ENCODE data around the gene JMJD6. TPM values are rescaled to one million over a fixed set of nuclear protein-coding genes. Genes with fewer than 3 reads are reported as not detected.

Gene JMJD6
- total RNA-seq (2014; rRNA removed; shearing (Covaris generic); ENCODE audit: low replicate concordance): 16.2 and 20.5 TPM in 2 replicates

DNA sequence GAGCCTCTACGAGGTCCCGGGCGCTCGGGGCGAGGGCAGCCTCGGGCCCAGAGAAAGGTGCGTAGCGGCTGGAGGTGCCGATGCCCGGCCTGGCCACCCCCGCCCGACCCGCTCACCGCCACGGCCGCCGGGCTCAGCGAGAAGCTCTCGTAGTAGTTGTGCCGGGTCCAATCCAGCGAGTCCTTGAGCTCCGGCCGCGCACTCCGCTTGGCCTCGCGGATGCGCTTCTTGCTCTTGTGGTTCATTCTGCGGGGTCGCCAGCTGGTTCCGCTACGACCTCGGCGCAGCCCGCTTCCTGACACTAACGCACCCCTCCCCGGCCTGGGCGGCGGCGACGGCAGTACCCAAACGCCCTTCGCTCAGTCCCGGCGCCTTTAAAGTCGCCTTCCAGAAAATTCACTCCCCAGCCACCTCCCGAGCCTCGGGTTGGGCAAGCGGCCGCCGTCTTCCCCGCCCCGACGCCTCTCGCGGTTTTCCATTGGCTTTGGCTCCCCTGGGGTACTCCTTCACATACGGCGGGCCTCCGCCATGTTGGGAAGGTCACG is at the start of gene JMJD6:
TSS of gene JMJD6 (minus strand) at position 376 of the 545 bp plus-strand sequence. CDS start at position 245, 131 bp downstream.
- Histone ChIP-seq H3K36me3 (ENCODE audit: insufficient read depth, low read length) (peaks cover 16% of the 10 kb centered on the region; the same call in 1 of the 2 replicates), H2AFZ (ENCODE audit: low read length) (peak within 1 kb of the TSS; percentile 97), H3K27ac (ENCODE audit: low read length) (peak within 1 kb of the TSS; percentile 92), H3K27me3 (ENCODE audit: low read length) (no peaks in the 10 kb centered on the region), H3K9me3 (ENCODE audit: low read length) (no peaks in the 10 kb centered on the region), H3K4me3 (ENCODE audit: low read length) (peak within 1 kb of the TSS; percentile 97), H4K20me1 (ENCODE audit: insufficient read depth, low read depth, low read length) (peaks cover 8% of the 10 kb centered on the region; the same call in 1 of the 2 replicates), H3K79me2 (ENCODE audit: low read length) (peaks cover 57% of the 10 kb centered on the region), H3K4me2 (ENCODE audit: low read depth, low read length, poor library complexity, severe bottlenecking) (peak within 1 kb of the TSS; percentile 93), H3K9ac (ENCODE audit: low read length) (peak within 1 kb of the TSS; percentile 100), H3K4me1 (ENCODE audit: low read length) (peaks cover 26% of the 10 kb centered on the region), H3K9me2 (replicated peaks; ENCODE audit: insufficient read depth, low read length) (no peaks in the 10 kb centered on the region)
- peak; percentile 97 for DNase-seq

DNA sequence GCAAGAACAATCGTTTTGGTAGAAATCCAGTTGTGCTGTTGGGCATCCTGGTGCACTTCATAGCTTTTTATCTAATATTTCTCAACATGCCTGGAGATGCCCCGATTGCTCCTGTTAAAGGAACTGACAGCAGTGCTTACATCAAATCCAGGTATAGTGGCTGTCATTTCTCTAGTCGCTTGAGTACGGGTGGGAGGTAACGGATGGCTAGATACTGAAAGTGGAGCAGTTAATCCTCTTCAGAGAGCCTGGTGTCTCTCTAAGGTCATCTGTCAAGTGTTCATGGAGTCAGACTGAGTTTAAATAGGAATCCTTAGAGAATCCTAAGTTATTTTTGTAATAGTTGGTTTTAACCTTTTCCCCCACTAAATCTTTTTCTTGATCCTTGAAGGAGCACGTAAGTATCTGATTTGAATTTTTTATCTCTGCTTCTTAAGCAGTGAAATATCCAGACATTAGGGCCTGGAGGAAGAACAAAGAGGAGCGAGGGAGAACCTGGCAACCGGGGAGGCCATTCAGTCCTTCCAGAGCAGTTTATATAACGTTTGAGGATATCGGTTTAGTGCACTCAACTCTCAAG is 48.7 kb upstream of the JMJD6 start:
- Histone ChIP-seq H3K9ac (ENCODE audit: low read length) (no peak overlapping the region), H3K79me2 (ENCODE audit: low read length) (no peaks in the 10 kb centered on the region), H3K4me1 (ENCODE audit: low read length) (no peaks in the 10 kb centered on the region), H3K27me3 (ENCODE audit: low read length) (no peaks in the 10 kb centered on the region), H3K9me2 (replicated peaks; ENCODE audit: insufficient read depth, low read length) (no peaks in the 10 kb centered on the region), H3K9me3 (ENCODE audit: low read length) (no peaks in the 10 kb centered on the region), H3K27ac (ENCODE audit: low read length) (no peak overlapping the region), H2AFZ (ENCODE audit: low read length) (no peak overlapping the region), H3K4me3 (ENCODE audit: low read length) (no peak overlapping the region), H3K36me3 (ENCODE audit: insufficient read depth, low read length) (peaks cover 9% of the 10 kb centered on the region; the same call in 1 of the 2 replicates), H4K20me1 (ENCODE audit: insufficient read depth, low read depth, low read length) (no peaks in the 10 kb centered on the region), H3K4me2 (ENCODE audit: low read depth, low read length, poor library complexity, severe bottlenecking) (no peak overlapping the region)
- DNase-seq: no peak

DNA sequence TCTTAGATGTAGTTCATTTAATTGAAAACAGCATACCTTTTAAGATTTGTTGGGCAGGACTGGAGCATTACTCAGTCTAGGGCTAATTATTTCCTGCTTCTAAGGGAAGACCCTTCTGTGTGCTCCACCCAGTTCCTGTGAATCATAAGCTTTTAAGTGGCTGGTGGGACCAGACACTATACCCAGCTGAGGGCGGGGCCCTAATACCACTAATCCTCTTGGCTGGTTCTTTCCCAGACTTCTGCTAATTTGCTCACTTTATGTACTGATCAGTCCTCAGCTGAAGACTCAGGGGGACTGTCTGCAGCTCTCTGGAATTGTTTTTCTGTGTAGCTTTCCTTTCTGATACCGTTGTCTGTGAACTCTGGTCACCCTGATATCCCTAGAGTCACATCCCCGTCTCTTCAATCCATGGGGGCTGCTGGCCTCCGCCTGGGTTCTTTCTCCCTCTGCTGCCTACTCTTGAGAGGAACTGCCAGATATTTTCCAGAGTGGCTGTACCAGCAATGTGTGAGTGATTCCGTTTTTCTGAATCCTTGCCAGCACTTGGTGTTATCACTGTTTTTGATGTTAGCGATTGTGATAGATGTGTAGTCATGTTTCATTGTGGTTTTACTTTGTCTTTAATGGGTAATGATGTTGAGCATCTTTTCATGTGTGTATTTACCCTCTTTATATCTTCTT is 46.6 kb upstream of the JMJD6 start:
- DNase-seq: no peak
- no peaks in the 10 kb centered on the region for H3K27me3 ChIP-seq (ENCODE audit: low read length)
- no peak overlapping the region for H3K27ac ChIP-seq (ENCODE audit: low read length)
- H3K9ac ChIP-seq (ENCODE audit: low read length): no peak overlapping the region
- H3K4me3 ChIP-seq (ENCODE audit: low read length): no peak overlapping the region
- H3K4me1 ChIP-seq (ENCODE audit: low read length): no peaks in the 10 kb centered on the region
- no peaks in the 10 kb centered on the region for H4K20me1 ChIP-seq (ENCODE audit: insufficient read depth, low read depth, low read length)
- no peaks in the 10 kb centered on the region for H3K9me3 ChIP-seq (ENCODE audit: low read length)
- no peaks in the 10 kb centered on the region for H3K9me2 ChIP-seq (replicated peaks; ENCODE audit: insufficient read depth, low read length)
- H3K4me2 ChIP-seq (ENCODE audit: low read depth, low read length, poor library complexity, severe bottlenecking): no peak overlapping the region
- peaks cover 2% of the 10 kb centered on the region; the same call in 1 of the 2 replicates for H3K36me3 ChIP-seq (ENCODE audit: insufficient read depth, low read length)
- no peak overlapping the region for H2AFZ ChIP-seq (ENCODE audit: low read length)
- no peaks in the 10 kb centered on the region for H3K79me2 ChIP-seq (ENCODE audit: low read length)

DNA sequence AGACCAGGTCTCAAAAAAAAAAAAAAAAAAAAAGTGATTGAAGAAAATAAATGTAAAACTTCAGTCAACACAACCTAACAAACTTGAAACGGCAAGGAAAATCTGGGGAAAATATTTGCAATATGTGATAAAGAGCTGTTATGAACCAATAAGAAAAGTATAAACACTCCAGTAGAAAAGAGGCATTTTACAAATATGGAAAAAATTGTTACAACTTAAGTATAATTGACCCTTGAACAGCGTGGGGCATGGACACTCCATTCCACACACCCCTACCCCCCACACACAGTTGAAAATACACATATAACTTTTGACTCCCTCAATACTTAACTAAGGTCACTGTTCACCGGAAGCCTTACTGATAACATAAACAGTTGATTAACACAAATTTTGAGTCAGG is 32.2 kb upstream of the JMJD6 start:
- Histone ChIP-seq H3K27ac (ENCODE audit: low read length) (no peak overlapping the region), H3K4me3 (ENCODE audit: low read length) (no peak overlapping the region), H4K20me1 (ENCODE audit: insufficient read depth, low read depth, low read length) (no peaks in the 10 kb centered on the region), H2AFZ (ENCODE audit: low read length) (no peak overlapping the region), H3K9me2 (replicated peaks; ENCODE audit: insufficient read depth, low read length) (no peaks in the 10 kb centered on the region), H3K4me1 (ENCODE audit: low read length) (no peaks in the 10 kb centered on the region), H3K9ac (ENCODE audit: low read length) (no peak overlapping the region), H3K79me2 (ENCODE audit: low read length) (no peaks in the 10 kb centered on the region), H3K36me3 (ENCODE audit: insufficient read depth, low read length) (no peaks in the 10 kb centered on the region), H3K27me3 (ENCODE audit: low read length) (no peaks in the 10 kb centered on the region), H3K4me2 (ENCODE audit: low read depth, low read length, poor library complexity, severe bottlenecking) (no peak overlapping the region), H3K9me3 (ENCODE audit: low read length) (no peaks in the 10 kb centered on the region)
- no peak for DNase-seq

DNA sequence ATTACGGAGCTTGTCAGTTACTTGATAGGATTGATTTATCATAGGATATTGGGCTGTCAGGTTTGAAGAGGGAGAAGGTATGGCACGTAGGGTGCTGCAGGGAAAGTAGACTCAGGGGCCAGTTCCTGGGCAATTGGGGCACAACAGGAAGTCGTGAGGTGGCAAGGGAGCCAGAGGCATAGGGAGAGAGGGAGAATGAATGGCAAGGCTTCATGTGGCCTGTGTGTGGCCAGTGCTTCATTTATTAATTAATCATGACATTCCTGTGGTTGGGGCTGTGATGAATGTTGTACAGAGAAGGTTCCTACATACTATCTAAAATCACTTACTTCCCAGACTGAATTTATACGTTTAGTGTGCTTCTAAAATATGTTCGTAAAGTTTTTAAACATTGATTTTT is 30.9 kb upstream of the JMJD6 start:
- Histone ChIP-seq H3K4me2 (ENCODE audit: low read depth, low read length, poor library complexity, severe bottlenecking) (no peak overlapping the region), H3K27me3 (ENCODE audit: low read length) (no peaks in the 10 kb centered on the region), H3K9ac (ENCODE audit: low read length) (no peak overlapping the region), H3K4me3 (ENCODE audit: low read length) (no peak overlapping the region), H2AFZ (ENCODE audit: low read length) (no peak overlapping the region), H3K27ac (ENCODE audit: low read length) (no peak overlapping the region), H3K36me3 (ENCODE audit: insufficient read depth, low read length) (no peaks in the 10 kb centered on the region), H3K9me3 (ENCODE audit: low read length) (no peaks in the 10 kb centered on the region), H4K20me1 (ENCODE audit: insufficient read depth, low read depth, low read length) (no peaks in the 10 kb centered on the region), H3K4me1 (ENCODE audit: low read length) (no peaks in the 10 kb centered on the region), H3K79me2 (ENCODE audit: low read length) (no peaks in the 10 kb centered on the region), H3K9me2 (replicated peaks; ENCODE audit: insufficient read depth, low read length) (no peaks in the 10 kb centered on the region)
- no peak for DNase-seq

DNA sequence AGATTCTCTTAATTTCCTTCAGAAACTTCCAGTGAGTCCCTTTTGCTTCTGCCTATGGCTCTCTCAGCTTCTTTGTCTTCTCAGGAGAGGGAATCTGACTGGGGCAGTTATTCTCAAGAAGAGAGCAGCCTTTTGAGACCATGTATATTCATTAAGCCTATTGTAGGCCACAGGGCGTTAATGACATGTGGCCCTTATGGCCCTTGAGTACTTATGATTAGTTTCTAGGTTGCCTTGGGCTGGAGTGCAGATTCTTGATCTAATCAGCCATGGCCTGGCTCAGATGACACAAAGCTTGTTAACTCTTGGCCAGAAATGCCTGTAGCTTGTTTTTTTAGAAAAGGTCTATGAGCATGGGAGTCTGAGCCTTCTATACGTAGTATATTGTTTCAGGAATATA is 28.9 kb upstream of the JMJD6 start:
- H4K20me1 ChIP-seq (ENCODE audit: insufficient read depth, low read depth, low read length): no peaks in the 10 kb centered on the region
- no peak overlapping the region for H3K27ac ChIP-seq (ENCODE audit: low read length)
- no peaks in the 10 kb centered on the region for H3K79me2 ChIP-seq (ENCODE audit: low read length)
- no peaks in the 10 kb centered on the region for H3K36me3 ChIP-seq (ENCODE audit: insufficient read depth, low read length)
- no peak for DNase-seq
- no peak overlapping the region for H3K4me2 ChIP-seq (ENCODE audit: low read depth, low read length, poor library complexity, severe bottlenecking)
- no peaks in the 10 kb centered on the region for H3K4me1 ChIP-seq (ENCODE audit: low read length)
- H3K9ac ChIP-seq (ENCODE audit: low read length): no peak overlapping the region
- H2AFZ ChIP-seq (ENCODE audit: low read length): no peak overlapping the region
- no peaks in the 10 kb centered on the region for H3K9me3 ChIP-seq (ENCODE audit: low read length)
- no peak overlapping the region for H3K4me3 ChIP-seq (ENCODE audit: low read length)
- no peaks in the 10 kb centered on the region for H3K27me3 ChIP-seq (ENCODE audit: low read length)
- no peaks in the 10 kb centered on the region for H3K9me2 ChIP-seq (replicated peaks; ENCODE audit: insufficient read depth, low read length)

DNA sequence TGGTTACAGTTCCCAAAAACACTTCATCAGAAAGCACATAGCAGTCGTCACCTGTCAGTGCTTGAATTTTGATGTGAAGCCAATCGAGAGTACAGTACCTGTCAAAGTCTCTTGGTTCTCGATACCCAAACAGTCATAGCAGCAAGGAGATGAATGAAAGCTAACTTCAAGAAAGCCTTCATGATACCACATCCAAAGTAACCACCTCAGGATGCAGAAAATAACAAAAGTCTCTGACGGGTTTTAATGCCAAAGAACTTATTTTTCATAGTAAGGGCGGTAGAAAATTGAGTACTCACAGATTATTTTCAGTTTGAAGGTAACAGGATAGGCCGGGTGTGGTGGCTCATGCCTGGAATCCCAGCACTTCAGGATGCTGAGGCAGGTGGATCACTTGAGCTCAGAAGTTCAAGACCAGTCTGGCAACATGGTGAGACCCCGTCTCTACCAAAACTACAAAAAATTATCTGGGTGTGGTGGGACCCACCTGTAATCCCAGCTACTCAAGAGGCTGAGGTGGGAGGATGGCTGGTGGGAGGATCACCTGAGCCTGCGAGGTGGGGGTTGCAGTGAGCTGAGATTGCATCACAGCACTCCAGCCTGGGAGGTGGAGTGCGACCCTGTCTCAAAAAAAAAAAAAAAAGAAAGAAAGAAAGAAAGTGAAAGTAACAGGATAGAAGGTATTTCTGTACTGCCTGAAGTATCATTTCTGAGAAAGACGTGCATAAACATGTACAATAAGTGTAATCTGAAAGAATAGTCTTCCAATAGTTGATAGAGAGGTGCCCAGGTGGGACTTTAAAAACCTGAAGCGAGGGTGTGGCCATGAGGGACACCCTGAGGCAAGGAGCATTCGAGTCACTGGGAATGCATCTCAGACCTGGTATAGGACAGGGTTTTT is 26.9 kb upstream of the JMJD6 start:
- H3K9ac ChIP-seq (ENCODE audit: low read length): no peak overlapping the region
- H3K79me2 ChIP-seq (ENCODE audit: low read length): no peaks in the 10 kb centered on the region
- H4K20me1 ChIP-seq (ENCODE audit: insufficient read depth, low read depth, low read length): no peaks in the 10 kb centered on the region
- no peak overlapping the region for H3K27ac ChIP-seq (ENCODE audit: low read length)
- DNase-seq: peak; percentile 33
- H3K27me3 ChIP-seq (ENCODE audit: low read length): no peaks in the 10 kb centered on the region
- H3K36me3 ChIP-seq (ENCODE audit: insufficient read depth, low read length): peaks cover 3% of the 10 kb centered on the region; the same call in 1 of the 2 replicates
- no peak overlapping the region for H2AFZ ChIP-seq (ENCODE audit: low read length)
- no peaks in the 10 kb centered on the region for H3K9me3 ChIP-seq (ENCODE audit: low read length)
- H3K4me3 ChIP-seq (ENCODE audit: low read length): no peak overlapping the region
- no peaks in the 10 kb centered on the region for H3K9me2 ChIP-seq (replicated peaks; ENCODE audit: insufficient read depth, low read length)
- H3K4me2 ChIP-seq (ENCODE audit: low read depth, low read length, poor library complexity, severe bottlenecking): no peak overlapping the region
- no peaks in the 10 kb centered on the region for H3K4me1 ChIP-seq (ENCODE audit: low read length)

DNA sequence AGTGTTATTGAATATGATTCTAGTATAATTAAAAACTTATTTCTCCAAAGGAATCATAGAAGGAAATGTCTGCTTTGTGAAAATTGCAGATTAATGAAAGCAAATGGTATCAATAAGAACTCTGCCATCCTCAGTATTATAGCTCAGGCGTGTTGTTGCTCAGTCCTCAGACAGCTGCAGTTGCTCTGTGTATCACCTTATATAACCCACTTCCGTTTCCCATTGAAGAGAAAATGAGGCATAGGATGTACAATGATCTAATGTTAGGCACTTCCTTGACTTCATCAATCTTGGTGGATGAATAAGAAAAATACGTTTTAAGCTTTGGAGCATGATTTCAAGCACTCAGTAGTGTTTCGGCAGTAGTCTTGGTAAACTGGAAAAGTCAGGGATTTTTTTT is 25.6 kb upstream of the JMJD6 start:
- H3K27ac ChIP-seq (ENCODE audit: low read length): no peak overlapping the region
- H3K9me2 ChIP-seq (replicated peaks; ENCODE audit: insufficient read depth, low read length): no peaks in the 10 kb centered on the region
- no peaks in the 10 kb centered on the region for H3K4me1 ChIP-seq (ENCODE audit: low read length)
- no peaks in the 10 kb centered on the region for H4K20me1 ChIP-seq (ENCODE audit: insufficient read depth, low read depth, low read length)
- H3K9me3 ChIP-seq (ENCODE audit: low read length): no peaks in the 10 kb centered on the region
- no peak overlapping the region for H2AFZ ChIP-seq (ENCODE audit: low read length)
- H3K27me3 ChIP-seq (ENCODE audit: low read length): no peaks in the 10 kb centered on the region
- peak; percentile 21 for DNase-seq
- peaks cover 3% of the 10 kb centered on the region; the same call in 1 of the 2 replicates for H3K36me3 ChIP-seq (ENCODE audit: insufficient read depth, low read length)
- H3K9ac ChIP-seq (ENCODE audit: low read length): no peak overlapping the region
- H3K79me2 ChIP-seq (ENCODE audit: low read length): no peaks in the 10 kb centered on the region
- no peak overlapping the region for H3K4me3 ChIP-seq (ENCODE audit: low read length)
- no peak overlapping the region for H3K4me2 ChIP-seq (ENCODE audit: low read depth, low read length, poor library complexity, severe bottlenecking)

Measured in Karpas-422 (cell line).